ENCODE results near the gene TRMT2B. TPM values are rescaled to one million over a fixed set of nuclear protein-coding genes. Genes with fewer than 3 reads are reported as not detected.

TRMT2B gene
- total RNA-seq, 4 donors from 2014 or later: 19.0 to 31.0 (median 27.4) TPM

- Histone ChIP-seq H3K4me1 (no peaks in the 10 kb centered on the region), H3K9me3 (no peaks in the 10 kb centered on the region), H3K4me3 (no peak overlapping the region), H3K27me3 (no peaks in the 10 kb centered on the region), H3K36me3 (no peaks in the 10 kb centered on the region), H3K27ac (no peak overlapping the region)
- no peak for TF ChIP-seq CTCF (IDR thresholded peaks at IDR 0.05)
- no peak for TF ChIP-seq POLR2A (IDR thresholded peaks at IDR 0.05)
- DNase-seq: no peak
Observed at GRCh38 chrX:100979881-100980607, 71.9 kb downstream of the TRMT2B start.

GRCh38 chrX:100976211-100976610, 75.7 kb downstream of the TRMT2B start:
- H3K4me3 ChIP-seq: no peak overlapping the region
- H3K9me3 ChIP-seq: no peaks in the 10 kb centered on the region
- no peaks in the 10 kb centered on the region for H3K4me1 ChIP-seq
- DNase-seq: no peak
- no peaks in the 10 kb centered on the region for H3K27me3 ChIP-seq
- no peaks in the 10 kb centered on the region for H3K36me3 ChIP-seq
- no peak overlapping the region for H3K27ac ChIP-seq
- no peak for TF ChIP-seq POLR2A (IDR thresholded peaks at IDR 0.05)
- TF ChIP-seq CTCF (IDR thresholded peaks at IDR 0.05): no peak

GRCh38 chrX:100975212-100975611, 76.7 kb downstream of the TRMT2B start:
- no peaks in the 10 kb centered on the region for H3K36me3 ChIP-seq
- TF ChIP-seq CTCF (IDR thresholded peaks at IDR 0.05) (no peak), POLR2A (IDR thresholded peaks at IDR 0.05) (no peak)
- no peak for DNase-seq

GRCh38 chrX:100973411-100973810, 78.5 kb downstream of the TRMT2B start:
- TF ChIP-seq CTCF (IDR thresholded peaks at IDR 0.05) (no peak), POLR2A (IDR thresholded peaks at IDR 0.05) (no peak)
- H3K4me1 ChIP-seq: no peaks in the 10 kb centered on the region
- H3K27me3 ChIP-seq: no peaks in the 10 kb centered on the region
- DNase-seq: no peak
- no peak overlapping the region for H3K27ac ChIP-seq
- H3K4me3 ChIP-seq: no peak overlapping the region
- no peaks in the 10 kb centered on the region for H3K36me3 ChIP-seq
- no peaks in the 10 kb centered on the region for H3K9me3 ChIP-seq

More at GRCh38 chrX:100975212-100975611, 76.7 kb downstream of the TRMT2B start:
- H3K27ac ChIP-seq: no peak overlapping the region
- H3K4me3 ChIP-seq: no peak overlapping the region
- H3K27me3 ChIP-seq: no peaks in the 10 kb centered on the region
- H3K4me1 ChIP-seq: no peaks in the 10 kb centered on the region
- no peaks in the 10 kb centered on the region for H3K9me3 ChIP-seq

GRCh38 chrX:100969936-100970335, 82.0 kb downstream of the TRMT2B start:
- Histone ChIP-seq H3K9me3 (no peaks in the 10 kb centered on the region), H3K4me1 (no peaks in the 10 kb centered on the region), H3K27ac (no peak overlapping the region), H3K27me3 (no peaks in the 10 kb centered on the region), H3K4me3 (no peak overlapping the region), H3K36me3 (no peaks in the 10 kb centered on the region)
- no peak for DNase-seq
- TF ChIP-seq CTCF (IDR thresholded peaks at IDR 0.05) (no peak), POLR2A (IDR thresholded peaks at IDR 0.05) (no peak)
